Ishikawa (cell line): ENCODE data around the gene PSMD14.

Experiments
- CEBPB ChIP-seq: IDR thresholded peaks from 2 replicates; pipeline ENCODE4 v1.6.1; 2012
- CREB1 ChIP-seq: IDR thresholded peaks from 2 replicates; pipeline ENCODE4 v1.6.1; 2012; ENCODE audit warnings: low read depth
- EGR1 ChIP-seq: IDR thresholded peaks from 2 replicates; pipeline ENCODE4 v1.6.1; 2012
- EP300 ChIP-seq: IDR thresholded peaks from 2 replicates; pipeline ENCODE4 v1.6.1; 2012; ENCODE audit warnings: borderline replicate concordance
- FOXM1 ChIP-seq: IDR thresholded peaks from 2 replicates; pipeline ENCODE4 v1.6.1; 2012; ENCODE audit warnings: low read depth, borderline replicate concordance
- NFIC ChIP-seq: IDR thresholded peaks from 2 replicates; pipeline ENCODE4 v1.6.1; 2012
- RAD21 ChIP-seq: IDR thresholded peaks from 2 replicates; pipeline ENCODE4 v1.6.1; 2012; ENCODE audit warnings: low read depth
- TAF1 ChIP-seq: IDR thresholded peaks from 2 replicates; pipeline ENCODE4 v1.6.1; 2012; ENCODE audit warnings: low read depth, mild to moderate bottlenecking
- TCF12 ChIP-seq: IDR thresholded peaks from 2 replicates; pipeline ENCODE4 v1.6.1; 2012; ENCODE audit warnings: low read depth
- TEAD4 ChIP-seq: IDR thresholded peaks from 2 replicates; pipeline ENCODE4 v1.6.1; 2012
- YY1 ChIP-seq: IDR thresholded peaks from 2 replicates; pipeline ENCODE4 v1.6.1; 2012; ENCODE audit warnings: low read depth
- ZBTB7A ChIP-seq: IDR thresholded peaks from 2 replicates; pipeline ENCODE4 v1.6.1; 2012; ENCODE audit warnings: low read depth
- TF ChIP-seq, protein P1 (sequence below): IDR thresholded peaks from 2 replicates; pipeline ENCODE4 v1.6.1; 2012
- TF ChIP-seq, protein P2 (sequence below): IDR thresholded peaks from 2 replicates; pipeline ENCODE4 v1.6.1; 2012
- TF ChIP-seq, protein P3 (sequence below): IDR thresholded peaks from 2 replicates; pipeline ENCODE4 v1.6.1; 2012; ENCODE audit warnings: low read depth, mild to moderate bottlenecking

The PSMD14 gene

DNA sequence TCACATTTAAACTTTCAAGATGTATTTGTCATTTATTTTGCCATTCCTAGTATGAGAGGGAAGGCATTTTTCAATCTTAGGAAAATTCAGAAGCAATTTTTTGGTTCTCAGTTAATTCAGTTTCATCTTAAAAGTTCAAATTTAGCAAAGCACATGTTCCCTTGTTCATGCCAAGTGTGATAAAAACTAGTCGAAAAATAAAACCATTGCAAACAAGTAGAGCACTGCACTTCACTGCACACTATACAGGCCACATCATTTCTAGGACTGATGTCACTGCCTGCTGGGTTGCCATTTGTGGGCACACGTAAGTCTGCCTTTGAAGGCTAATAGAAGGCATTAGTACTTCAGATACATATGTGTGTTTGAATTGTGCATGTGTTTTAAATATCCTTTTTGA is 122.2 kb downstream of the PSMD14 start:
- TF ChIP-seq, protein P1, sequence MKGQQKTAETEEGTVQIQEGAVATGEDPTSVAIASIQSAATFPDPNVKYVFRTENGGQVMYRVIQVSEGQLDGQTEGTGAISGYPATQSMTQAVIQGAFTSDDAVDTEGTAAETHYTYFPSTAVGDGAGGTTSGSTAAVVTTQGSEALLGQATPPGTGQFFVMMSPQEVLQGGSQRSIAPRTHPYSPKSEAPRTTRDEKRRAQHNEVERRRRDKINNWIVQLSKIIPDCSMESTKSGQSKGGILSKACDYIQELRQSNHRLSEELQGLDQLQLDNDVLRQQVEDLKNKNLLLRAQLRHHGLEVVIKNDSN, result no peak
- no peak for TF ChIP-seq ZBTB7A
- no peak for TF ChIP-seq CREB1
- TF ChIP-seq EP300, result no peak
- TF ChIP-seq TCF12, result no peak
- TF ChIP-seq FOXM1, result no peak
- TF ChIP-seq, protein P2, sequence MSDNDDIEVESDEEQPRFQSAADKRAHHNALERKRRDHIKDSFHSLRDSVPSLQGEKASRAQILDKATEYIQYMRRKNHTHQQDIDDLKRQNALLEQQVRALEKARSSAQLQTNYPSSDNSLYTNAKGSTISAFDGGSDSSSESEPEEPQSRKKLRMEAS, result no peak
- TF ChIP-seq YY1, result no peak
- TF ChIP-seq EGR1, result no peak
- TF ChIP-seq TEAD4, result no peak
- TF ChIP-seq CEBPB, result no peak
- TF ChIP-seq RAD21, result no peak
- TF ChIP-seq NFIC, result no peak

DNA sequence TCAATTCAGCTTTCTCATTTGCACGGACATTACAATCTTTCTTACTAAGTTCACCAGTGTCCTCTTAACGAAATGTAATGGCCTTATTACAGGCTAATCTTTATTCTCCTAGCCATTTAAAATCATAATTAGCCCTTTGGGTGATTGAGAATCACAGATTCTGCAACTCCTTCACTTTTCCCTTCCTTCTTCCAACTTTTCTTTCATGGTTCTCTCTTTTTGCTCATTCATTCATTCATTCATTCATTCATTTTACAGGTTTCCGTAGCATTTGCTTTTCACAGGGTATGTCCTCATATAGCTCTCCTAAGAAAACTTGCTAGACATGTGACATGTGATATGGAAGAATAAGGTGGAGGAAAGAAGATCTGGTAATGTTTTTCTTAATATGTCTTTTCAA is 123.9 kb downstream of the PSMD14 start:
- no peak for TF ChIP-seq CREB1

DNA sequence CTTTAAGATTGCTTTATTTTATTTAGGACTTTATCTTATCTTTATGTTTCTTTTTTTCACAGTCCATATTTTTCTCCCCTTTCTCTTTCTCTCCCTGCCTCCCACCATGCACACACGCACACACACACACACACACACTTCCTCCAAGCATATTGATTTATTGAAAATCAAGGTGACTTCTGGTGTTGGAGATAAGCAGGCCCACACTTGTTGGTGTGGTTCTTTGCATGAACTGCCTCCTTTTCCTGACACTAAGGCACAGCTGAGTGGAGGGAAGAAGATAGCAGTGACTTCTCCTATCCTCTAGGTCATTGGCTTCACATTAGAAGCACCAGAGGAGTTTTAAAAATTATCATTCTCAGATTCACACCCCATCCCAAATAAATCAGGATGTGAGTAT is 125.9 kb downstream of the PSMD14 start:
- TF ChIP-seq EGR1 (no peak), NFIC (no peak), YY1 (no peak), FOXM1 (no peak), CREB1 (no peak)
- TF ChIP-seq, protein P2, result no peak
- TF ChIP-seq, protein P1, result no peak

DNA sequence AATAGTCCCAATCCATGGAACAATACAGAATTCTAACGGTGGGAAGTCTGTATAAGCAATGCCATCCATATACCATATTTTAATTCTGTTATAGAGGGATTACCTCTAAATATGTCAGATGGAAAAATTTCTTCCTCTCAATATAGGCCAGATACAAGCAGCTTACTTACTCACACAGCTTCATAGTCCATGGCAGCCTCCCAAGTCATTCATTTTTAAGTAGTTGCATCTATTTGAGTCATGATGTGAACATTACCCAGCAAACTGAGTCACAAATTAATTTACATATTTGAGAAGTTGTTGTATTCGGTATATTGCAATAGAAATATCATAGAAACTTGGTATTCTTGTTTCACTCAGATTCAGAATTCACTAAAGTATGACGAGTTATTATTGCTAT is 128.2 kb downstream of the PSMD14 start:
- TF ChIP-seq TCF12, result no peak
- TF ChIP-seq TEAD4, result no peak
- TF ChIP-seq, protein P3, sequence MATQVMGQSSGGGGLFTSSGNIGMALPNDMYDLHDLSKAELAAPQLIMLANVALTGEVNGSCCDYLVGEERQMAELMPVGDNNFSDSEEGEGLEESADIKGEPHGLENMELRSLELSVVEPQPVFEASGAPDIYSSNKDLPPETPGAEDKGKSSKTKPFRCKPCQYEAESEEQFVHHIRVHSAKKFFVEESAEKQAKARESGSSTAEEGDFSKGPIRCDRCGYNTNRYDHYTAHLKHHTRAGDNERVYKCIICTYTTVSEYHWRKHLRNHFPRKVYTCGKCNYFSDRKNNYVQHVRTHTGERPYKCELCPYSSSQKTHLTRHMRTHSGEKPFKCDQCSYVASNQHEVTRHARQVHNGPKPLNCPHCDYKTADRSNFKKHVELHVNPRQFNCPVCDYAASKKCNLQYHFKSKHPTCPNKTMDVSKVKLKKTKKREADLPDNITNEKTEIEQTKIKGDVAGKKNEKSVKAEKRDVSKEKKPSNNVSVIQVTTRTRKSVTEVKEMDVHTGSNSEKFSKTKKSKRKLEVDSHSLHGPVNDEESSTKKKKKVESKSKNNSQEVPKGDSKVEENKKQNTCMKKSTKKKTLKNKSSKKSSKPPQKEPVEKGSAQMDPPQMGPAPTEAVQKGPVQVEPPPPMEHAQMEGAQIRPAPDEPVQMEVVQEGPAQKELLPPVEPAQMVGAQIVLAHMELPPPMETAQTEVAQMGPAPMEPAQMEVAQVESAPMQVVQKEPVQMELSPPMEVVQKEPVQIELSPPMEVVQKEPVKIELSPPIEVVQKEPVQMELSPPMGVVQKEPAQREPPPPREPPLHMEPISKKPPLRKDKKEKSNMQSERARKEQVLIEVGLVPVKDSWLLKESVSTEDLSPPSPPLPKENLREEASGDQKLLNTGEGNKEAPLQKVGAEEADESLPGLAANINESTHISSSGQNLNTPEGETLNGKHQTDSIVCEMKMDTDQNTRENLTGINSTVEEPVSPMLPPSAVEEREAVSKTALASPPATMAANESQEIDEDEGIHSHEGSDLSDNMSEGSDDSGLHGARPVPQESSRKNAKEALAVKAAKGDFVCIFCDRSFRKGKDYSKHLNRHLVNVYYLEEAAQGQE, result no peak
- no peak for TF ChIP-seq FOXM1
- no peak for TF ChIP-seq ZBTB7A
- no peak for TF ChIP-seq RAD21
- no peak for TF ChIP-seq CEBPB

DNA sequence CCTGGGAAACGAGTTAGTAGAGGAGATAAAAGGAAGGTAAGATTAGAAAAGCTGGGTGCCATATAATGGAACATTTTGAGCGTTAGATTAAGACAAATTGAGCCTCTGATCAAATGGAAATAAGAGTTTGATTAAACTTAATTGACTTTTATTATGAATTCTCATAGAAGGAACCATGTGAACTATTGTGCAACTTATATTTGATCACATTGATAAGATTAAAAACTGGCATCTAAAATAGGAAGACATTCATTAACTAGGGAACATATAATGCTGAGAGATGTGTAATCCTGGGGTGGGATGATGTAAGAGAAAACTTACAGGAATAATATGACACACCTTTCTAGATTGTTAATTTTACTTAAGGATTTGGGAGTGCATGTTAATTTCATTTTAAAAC is 130.4 kb downstream of the PSMD14 start:
- no peak for TF ChIP-seq TEAD4
- no peak for TF ChIP-seq FOXM1
- no peak for TF ChIP-seq NFIC
- no peak for TF ChIP-seq CEBPB
- no peak for TF ChIP-seq RAD21
- no peak for TF ChIP-seq ZBTB7A
- TF ChIP-seq, protein P3, result no peak
- no peak for TF ChIP-seq CREB1
- no peak for TF ChIP-seq EP300
- no peak for TF ChIP-seq EGR1
- no peak for TF ChIP-seq YY1
- TF ChIP-seq TCF12, result no peak
- no peak for TF ChIP-seq TAF1
- TF ChIP-seq, protein P2, result no peak
- TF ChIP-seq, protein P1, result no peak

DNA sequence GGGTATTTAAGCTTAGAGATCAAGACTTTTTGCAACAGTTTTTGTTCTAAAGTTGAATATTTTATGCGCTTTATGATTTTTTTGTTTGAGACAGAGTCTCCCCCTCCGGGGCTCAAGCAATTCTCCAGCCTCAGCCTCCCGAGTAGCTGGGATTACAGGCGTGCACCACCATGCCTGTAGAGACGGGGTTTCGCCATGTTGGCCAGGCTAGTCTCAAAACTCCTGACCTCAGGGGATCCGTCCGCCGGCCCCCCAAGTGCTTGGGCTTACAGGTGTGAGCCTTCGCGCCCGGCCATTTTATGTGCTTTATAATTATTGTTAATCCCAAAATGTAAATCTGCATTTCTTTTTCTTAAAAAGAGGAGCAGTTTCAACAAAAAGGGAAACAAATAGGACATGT is 136.9 kb downstream of the PSMD14 start:
- no peak for TF ChIP-seq EP300
- TF ChIP-seq, protein P3, result no peak
- TF ChIP-seq CEBPB, result no peak
- no peak for TF ChIP-seq CREB1
- no peak for TF ChIP-seq ZBTB7A
